Retina (tissue), 1 donor: ENCODE results near the gene STX18.

Source experiments
- DNase-seq: peaks from one replicate; pipeline ENCODE4 v3.0.0-alpha.2; 2016

The STX18 gene

GRCh38 chr4:4374388-4375098 is 167.3 kb downstream of the STX18 start:
- DNase-seq, result no peak
